H7 (cell line): Measurements from ENCODE around the gene FBXW8. TPM values are rescaled to one million over a fixed set of nuclear protein-coding genes. Genes with fewer than 3 reads are reported as not detected.

ENCODE experiments used
- DNase-seq: peaks from one replicate; pipeline ENCODE4 v3.0.0; 2012
- H3K27me3 ChIP-seq: 2 replicates; pipeline ENCODE4 v1.6.0; 2011; ENCODE audit warnings: mild to moderate bottlenecking, low read length; ENCODE audit not compliant: control insufficient read depth, insufficient read depth
- H3K36me3 ChIP-seq: replicated peaks from 2 replicates; pipeline ENCODE4 v1.5.1; 2011; ENCODE audit warnings: low read length; ENCODE audit not compliant: control insufficient read depth, insufficient read depth
- H3K4me3 ChIP-seq: 2 replicates; pipeline ENCODE4 v1.5.1; 2011; ENCODE audit warnings: low read depth, mild to moderate bottlenecking, control low read depth, low read length, moderate library complexity; ENCODE audit not compliant: insufficient read depth
- total RNA-seq: library from RNA; depleted of rRNA; stranded (reverse); fragments of >200 nt; shearing (Covaris generic); gene quantifications from 2 replicates; pipeline ENCODE4 v1.2.3, GENCODE V29; 2014

The FBXW8 gene
- total RNA-seq, 1 experiment from 2014 or later = 10.4 TPM

DNA sequence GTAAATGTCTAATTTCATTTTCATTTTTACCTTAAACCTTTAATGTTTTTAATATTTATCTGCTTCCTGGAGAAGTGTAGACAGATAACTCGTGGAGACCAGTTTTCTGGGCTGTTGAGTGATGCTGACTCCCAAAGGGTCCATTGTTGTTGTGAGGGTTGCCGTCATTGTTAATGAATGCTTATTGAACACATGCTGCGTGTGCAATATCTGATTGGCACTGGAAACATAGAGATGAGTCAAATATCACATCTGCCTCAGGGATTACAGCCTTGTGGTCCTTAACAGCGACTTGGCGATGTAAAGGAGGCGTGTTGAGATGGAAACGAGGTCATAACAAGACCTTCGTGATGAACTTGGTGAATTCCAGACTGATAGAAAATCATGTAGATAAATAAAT lies 85.9 kb downstream of the FBXW8 start:
- Histone ChIP-seq H3K27me3 (no peaks in the 10 kb centered on the region), H3K36me3 (peaks cover 3% of the 10 kb centered on the region), H3K4me3 (no peak overlapping the region)
- DNase-seq = no peak

- DNase-seq = no peak
- Histone ChIP-seq H3K36me3 (peaks cover 3% of the 10 kb centered on the region), H3K27me3 (no peaks in the 10 kb centered on the region), H3K4me3 (no peak overlapping the region)
Observed at GRCh38 chr12:116999066-116999465, 88.3 kb downstream of the FBXW8 start.

- H3K27me3 ChIP-seq = no peaks in the 10 kb centered on the region
- no peak overlapping the region for H3K4me3 ChIP-seq
- peaks cover 1% of the 10 kb centered on the region for H3K36me3 ChIP-seq
- peak; percentile 69 for DNase-seq
Observed at GRCh38 chr12:117000316-117000715, 89.6 kb downstream of the FBXW8 start.

DNA sequence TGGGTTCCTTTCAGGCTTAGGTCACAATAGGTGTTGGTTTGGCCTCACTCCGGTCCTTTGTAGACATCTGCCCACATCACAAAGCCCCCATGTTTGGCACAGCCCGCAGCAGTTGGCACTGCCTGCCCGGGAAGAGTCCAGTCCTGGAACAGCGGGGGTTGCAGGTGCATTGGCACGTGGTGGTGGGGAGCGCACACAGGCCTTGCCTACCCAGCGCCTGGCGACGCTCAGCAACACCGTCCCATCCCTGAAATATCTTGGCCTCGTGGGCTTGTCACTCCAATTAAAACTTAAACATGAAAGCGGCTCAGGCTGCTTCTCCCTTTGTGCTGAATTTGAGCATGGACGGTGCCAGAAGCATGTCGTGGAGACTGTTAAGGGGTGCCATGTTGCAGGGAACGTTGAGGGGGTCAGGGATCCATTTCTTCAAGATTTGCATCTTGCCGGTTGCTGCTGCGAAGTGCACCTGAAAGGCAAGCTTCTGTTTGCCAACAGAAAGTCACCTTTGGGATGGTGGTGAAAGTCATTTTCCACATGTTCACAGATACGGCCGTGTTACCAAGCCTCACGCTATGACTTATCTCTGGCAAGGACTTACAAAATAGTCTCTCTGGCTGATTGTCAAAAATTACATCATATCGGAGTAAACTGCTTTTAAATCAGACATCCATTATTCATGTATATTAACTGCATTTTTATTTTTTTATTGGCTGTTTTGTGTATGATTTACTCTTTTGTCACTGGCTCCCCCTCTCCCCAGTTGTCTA lies 91.5 kb downstream of the FBXW8 start:
- Histone ChIP-seq H3K36me3 (peaks cover 1% of the 10 kb centered on the region), H3K4me3 (no peak overlapping the region), H3K27me3 (no peaks in the 10 kb centered on the region)
- no peak for DNase-seq

DNA sequence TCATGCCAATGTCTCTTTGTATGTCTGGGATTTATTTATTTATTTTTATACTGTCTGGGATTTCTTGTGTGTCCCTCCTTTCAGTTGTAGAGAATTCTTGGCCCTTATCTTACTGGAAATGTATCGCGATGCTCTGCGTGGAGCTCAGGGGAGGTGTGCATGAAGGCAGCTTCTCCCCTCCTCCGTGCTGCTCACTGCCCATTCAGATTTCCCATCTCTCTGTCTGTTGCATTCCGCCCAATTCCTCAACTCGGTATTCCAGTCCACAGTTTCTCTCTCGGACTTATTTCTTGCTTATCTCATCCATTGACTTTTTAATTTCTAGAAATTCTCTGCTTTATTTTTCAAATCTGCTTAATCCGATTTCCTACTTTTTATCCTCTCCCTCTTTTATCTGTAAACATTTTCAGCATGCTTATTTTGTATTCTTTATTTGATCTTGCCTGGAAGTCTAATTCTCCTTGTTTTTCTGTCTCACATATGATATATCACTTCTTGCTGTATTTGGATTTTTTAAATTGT lies 93.2 kb downstream of the FBXW8 start:
- H3K4me3 ChIP-seq = no peak overlapping the region
- no peaks in the 10 kb centered on the region; the same call in 1 of the 2 replicates for H3K36me3 ChIP-seq
- DNase-seq = peak; percentile 54
- no peaks in the 10 kb centered on the region for H3K27me3 ChIP-seq

- Histone ChIP-seq H3K27me3 (no peaks in the 10 kb centered on the region), H3K36me3 (no peaks in the 10 kb centered on the region; the same call in 1 of the 2 replicates), H3K4me3 (no peak overlapping the region)
- DNase-seq = no peak
Observed at GRCh38 chr12:117005417-117006046, 94.8 kb downstream of the FBXW8 start.

DNA sequence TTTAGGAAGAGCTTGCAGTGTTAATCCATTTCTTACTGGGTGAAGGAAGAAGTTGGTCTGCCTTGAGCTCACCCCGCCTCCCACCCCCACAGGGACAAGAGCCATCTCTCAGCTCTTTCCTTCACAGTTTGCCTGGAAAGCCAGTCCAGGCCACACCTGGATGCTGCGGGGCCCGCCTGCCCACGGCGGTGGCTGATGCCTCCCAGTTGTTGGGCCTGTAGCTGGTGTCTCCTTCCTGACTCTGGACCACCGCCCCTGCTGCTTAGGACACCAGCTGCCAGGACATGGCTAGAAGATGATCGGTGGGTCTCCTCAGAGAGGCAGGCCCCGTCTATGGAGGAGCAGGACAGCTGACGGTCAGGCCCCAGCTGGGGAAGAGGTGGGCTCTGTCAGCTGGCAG lies 95.6 kb downstream of the FBXW8 start:
- Histone ChIP-seq H3K36me3 (no peaks in the 10 kb centered on the region; the same call in 1 of the 2 replicates), H3K27me3 (no peaks in the 10 kb centered on the region), H3K4me3 (no peak overlapping the region)
- DNase-seq = no peak

- Histone ChIP-seq H3K4me3 (no peak overlapping the region), H3K36me3 (no peaks in the 10 kb centered on the region; the same call in 1 of the 2 replicates)
- no peak for DNase-seq
Observed at GRCh38 chr12:117007577-117007976, 96.8 kb downstream of the FBXW8 start.

GRCh38 chr12:117009759-117010158 lies 99.0 kb downstream of the FBXW8 start:
- Histone ChIP-seq H3K36me3 (no peaks in the 10 kb centered on the region; the same call in 1 of the 2 replicates), H3K4me3 (no peak overlapping the region), H3K27me3 (no peaks in the 10 kb centered on the region)
- peak; percentile 83 for DNase-seq

More at GRCh38 chr12:117007577-117007976, 96.8 kb downstream of the FBXW8 start:
- no peaks in the 10 kb centered on the region for H3K27me3 ChIP-seq

DNA sequence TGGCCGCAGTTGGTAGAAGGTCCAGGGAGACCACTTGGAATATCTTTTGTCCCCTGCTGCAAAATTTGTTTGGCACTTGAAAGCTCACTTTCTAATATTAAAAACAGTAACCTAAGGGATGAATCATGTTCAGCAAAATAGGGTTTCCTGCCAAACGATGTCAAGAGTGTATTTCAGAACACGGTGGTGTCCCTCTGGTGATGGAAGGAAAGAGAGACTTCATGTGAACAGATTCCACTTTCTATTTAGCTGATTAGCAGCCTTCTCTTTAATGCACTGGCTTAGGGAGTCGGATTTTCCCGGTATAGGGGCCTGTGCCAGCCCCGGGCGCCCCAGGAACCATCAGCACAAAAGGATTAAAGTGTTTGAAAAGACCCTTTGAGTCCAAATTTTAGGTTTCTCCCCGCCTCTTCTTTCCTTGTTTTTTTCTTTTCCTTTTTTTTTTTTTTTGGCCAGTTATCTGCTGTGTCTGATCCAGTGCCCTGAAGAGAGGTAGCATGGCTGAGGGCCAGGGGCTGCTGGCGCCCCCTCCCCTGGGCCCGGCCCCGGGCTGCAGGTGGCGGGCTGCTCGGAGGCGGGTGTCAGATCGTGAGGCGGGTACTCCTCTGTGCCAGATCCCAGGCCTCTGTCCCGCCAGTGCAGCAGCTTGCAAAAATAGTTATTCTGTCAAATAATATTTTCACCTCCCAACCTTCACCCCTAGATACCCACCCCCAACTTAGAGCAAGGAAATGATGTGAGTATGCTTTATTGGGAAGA lies 100.1 kb downstream of the FBXW8 start:
- DNase-seq = peak; percentile 80
- Histone ChIP-seq H3K4me3 (no peak overlapping the region), H3K36me3 (no peaks in the 10 kb centered on the region; the same call in 1 of the 2 replicates), H3K27me3 (no peaks in the 10 kb centered on the region)

- Histone ChIP-seq H3K4me3 (no peak overlapping the region), H3K27me3 (no peaks in the 10 kb centered on the region), H3K36me3 (no peaks in the 10 kb centered on the region; the same call in 1 of the 2 replicates)
- no peak for DNase-seq
Observed at GRCh38 chr12:117011988-117012805, 101.4 kb downstream of the FBXW8 start.

- Histone ChIP-seq H3K4me3 (no peak overlapping the region), H3K36me3 (no peaks in the 10 kb centered on the region; the same call in 1 of the 2 replicates)
- no peak for DNase-seq
Observed at GRCh38 chr12:117013726-117014125, 103.0 kb downstream of the FBXW8 start.

DNA sequence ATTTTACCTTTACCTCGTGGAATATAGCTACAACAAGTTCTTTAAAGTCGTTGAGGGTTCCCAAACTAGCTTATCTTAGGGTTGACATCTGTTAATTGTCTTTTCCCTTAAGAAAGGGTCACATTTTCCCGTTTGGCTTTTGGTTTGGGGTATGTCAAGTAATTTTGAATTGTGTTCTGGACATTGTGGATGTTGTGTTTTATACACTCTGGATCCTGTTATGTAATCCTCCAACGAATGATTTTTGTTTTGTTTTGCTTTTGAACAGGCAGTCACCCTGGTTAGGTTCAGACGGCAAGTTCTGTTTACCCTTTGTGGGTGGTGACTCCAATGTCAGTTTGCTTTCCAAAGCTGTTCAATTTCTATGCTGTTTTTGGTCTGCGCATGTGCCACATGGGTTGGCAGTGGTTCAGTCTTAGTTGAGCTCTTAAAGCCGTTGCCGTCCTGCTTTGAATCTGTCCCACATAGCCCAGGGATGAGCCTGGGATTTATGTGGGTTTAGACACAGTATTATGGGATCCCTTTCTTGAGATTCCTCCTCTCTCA lies 103.7 kb downstream of the FBXW8 start:
- DNase-seq = no peak

More at GRCh38 chr12:117013726-117014125, 103.0 kb downstream of the FBXW8 start:
- H3K27me3 ChIP-seq = no peaks in the 10 kb centered on the region

More for the DNA sequence above, 103.7 kb downstream of the FBXW8 start:
- no peak overlapping the region for H3K4me3 ChIP-seq
- H3K36me3 ChIP-seq = no peaks in the 10 kb centered on the region; the same call in 1 of the 2 replicates
- no peaks in the 10 kb centered on the region for H3K27me3 ChIP-seq
